Thymus (tissue), 11 donors: Measurements from ENCODE around the gene SP140. TPM values are rescaled to one million over a fixed set of nuclear protein-coding genes. Genes with fewer than 3 reads are reported as not detected.

Experiments used
- DNase-seq, 9 donors: peaks; one replicate each; pipeline ENCODE4 v3.0.0-alpha.2; 2013; ENCODE audit warnings: low spot score in 9 of 9, low read depth in 6 of 9, missing footprints in 1 of 9
- H3K27ac ChIP-seq, 2 donors: one replicate each; pipeline ENCODE4 v1.5.1; 2013; ENCODE audit warnings: control low read depth in 1 of 2, low read depth in 1 of 2, low read length in 1 of 2, mild to moderate bottlenecking in 1 of 2, moderate library complexity in 1 of 2
- H3K27me3 ChIP-seq, 2 donors: one replicate each; pipeline ENCODE4 v1.5.1; 2013; ENCODE audit warnings: low read length in 1 of 2; ENCODE audit not compliant: control insufficient read depth in 2 of 2, insufficient read depth in 1 of 2
- H3K36me3 ChIP-seq, 2 donors: one replicate each; pipeline ENCODE4 v1.5.1; 2013; ENCODE audit warnings: low read length in 1 of 2, mild to moderate bottlenecking in 1 of 2, moderate library complexity in 1 of 2; ENCODE audit not compliant: control insufficient read depth in 2 of 2, insufficient read depth in 2 of 2
- H3K4me1 ChIP-seq, 2 donors: one replicate each; pipeline ENCODE4 v1.5.1; 2013; ENCODE audit warnings: low read length in 2 of 2; ENCODE audit not compliant: control insufficient read depth in 2 of 2, insufficient read depth in 2 of 2
- H3K4me3 ChIP-seq, 2 donors: one replicate each; pipeline ENCODE4 v1.5.1; 2013; ENCODE audit warnings: low read length in 2 of 2, control low read depth in 1 of 2, mild to moderate bottlenecking in 1 of 2
- H3K9me3 ChIP-seq, 2 donors: one replicate each; pipeline ENCODE4 v1.5.1; 2013; ENCODE audit warnings: low read length in 1 of 2, mild to moderate bottlenecking in 1 of 2; ENCODE audit not compliant: control insufficient read depth in 2 of 2, insufficient read depth in 1 of 2
- WGBS: extraction: QIAGEN DNeasy Blood & Tissue Kit; methylation state at CpG from one replicate; pipeline ENCODE4 v1.1.7; 2013; 5-methylcytosine and 5-hydroxymethylcytosine counted together
- polyA plus RNA-seq: library from polyadenylated mRNA; stranded (reverse); fragments of 200-250 nt; gene quantifications from one replicate; pipeline ENCODE4 v1.2.3, GENCODE V29; 2013
- total RNA-seq: library from RNA; stranded (reverse); fragments of 120-200 nt; gene quantifications from one replicate; pipeline ENCODE4 v1.2.4, GENCODE V29; 2013
- donor health status: healthy.

Gene SP140
- total and polyA plus RNA-seq, 2 donors = 6.6 to 10.5 TPM

DNA sequence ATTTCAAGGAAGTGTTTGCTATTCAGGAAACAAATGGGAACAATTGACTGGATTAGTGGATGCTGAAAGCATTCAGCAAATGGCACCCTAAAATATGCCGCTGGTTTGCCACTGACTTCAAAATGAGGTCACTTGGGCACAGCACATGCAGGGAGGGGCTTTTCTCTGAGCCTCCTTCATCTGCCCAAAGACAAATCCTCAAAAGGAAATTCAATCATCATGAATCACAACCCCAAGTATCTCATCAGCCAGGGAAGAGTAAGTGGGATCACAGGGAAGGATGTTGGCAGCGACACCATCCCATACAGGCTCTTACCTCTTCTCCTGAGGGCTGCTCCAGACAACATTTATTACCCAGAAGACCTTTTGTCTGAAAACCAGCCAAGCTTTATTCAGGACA lies 87.1 kb downstream of the SP140 start:
- Histone ChIP-seq H3K27me3 (no peaks in the 10 kb centered on the region), H3K36me3 (no peaks in the 10 kb centered on the region), H3K9me3 (no peaks in the 10 kb centered on the region), H3K27ac (no peak overlapping the region), H3K4me3 (no peak overlapping the region), H3K4me1 (peaks cover 1 to 5% of the 10 kb centered on the region in 2 donors)
- DNase-seq = no peak
- 100% methylated on average over 2 of the region's 2 CpGs for WGBS

DNA sequence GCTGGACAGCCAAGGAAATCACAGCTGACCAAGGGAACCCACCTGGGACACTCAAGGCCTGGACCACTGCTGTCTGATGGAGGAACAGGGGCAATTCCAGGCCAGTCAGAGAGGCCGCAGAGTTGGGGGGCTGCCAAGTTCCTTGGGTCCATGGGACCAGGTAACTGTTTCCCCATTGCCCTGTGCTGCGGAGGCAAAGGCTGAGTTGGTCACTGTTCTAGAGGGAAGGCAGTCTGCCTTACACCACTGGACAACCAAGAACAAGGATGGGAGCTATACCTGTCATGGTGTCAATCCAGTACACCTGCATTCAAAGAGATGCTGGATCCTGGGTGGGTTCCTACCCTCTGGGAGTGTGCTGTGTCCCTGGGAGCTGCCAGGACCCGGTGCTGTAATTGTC lies 91.8 kb downstream of the SP140 start:
- peaks cover 0 to 3% of the 10 kb centered on the region in 2 donors for H3K9me3 ChIP-seq

DNA sequence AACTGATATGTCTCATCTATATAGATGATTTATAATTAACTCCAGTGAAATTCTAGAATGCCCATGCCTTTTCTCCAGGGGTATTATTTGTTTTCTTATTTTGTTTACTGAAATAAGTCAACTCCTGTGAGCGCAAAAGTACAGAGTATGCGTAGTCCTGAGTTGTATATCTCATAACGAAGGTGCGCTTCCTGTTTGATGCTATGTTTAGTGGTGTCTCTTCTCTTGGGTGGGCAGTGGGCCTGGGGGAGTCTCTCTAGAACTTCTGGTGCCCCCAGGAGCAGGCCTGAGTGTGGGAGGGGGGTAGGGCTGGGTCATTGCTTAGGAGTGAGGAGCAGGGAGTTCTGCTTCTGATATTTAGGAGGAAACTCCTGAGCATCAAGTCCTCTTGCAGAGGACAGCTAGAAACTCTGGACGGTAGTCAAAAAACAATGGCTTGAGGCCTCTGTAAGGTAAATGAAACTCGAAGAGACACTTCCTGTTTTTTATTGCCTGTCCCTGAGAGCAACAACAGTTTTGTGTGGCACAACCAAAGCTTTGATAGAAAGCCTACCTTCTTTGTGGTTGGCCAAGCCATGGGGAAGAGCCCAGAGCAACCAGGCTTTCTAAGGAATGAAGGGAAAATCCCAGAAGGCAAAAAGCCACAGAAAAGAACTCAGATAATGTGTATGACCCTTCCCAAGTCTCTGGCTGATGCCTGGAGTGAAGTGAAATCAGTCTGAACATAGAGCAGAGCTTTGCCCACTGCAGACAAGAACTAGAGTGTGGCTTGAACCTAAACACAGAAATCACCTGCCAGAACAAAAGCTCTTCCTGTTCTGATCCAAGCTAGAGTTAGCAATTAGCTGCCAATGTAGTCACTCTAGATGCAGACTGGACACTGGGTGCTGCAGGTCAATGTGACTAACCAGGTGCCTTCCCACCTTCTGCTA lies 92.9 kb downstream of the SP140 start:
- H3K4me3 ChIP-seq = peak overlapping the region in 1 of 2 donors; percentile 6
- H3K36me3 ChIP-seq = no peaks in the 10 kb centered on the region
- H3K27me3 ChIP-seq = no peaks in the 10 kb centered on the region
- peaks cover 33 to 38% of the 10 kb centered on the region in 2 donors for H3K4me1 ChIP-seq
- peak overlapping the region; percentile 51 to 85 for H3K27ac ChIP-seq
- DNase-seq = peak in 6 of 9 donors; percentile 8 to 34 (median 16)
- peaks cover 0 to 10% of the 10 kb centered on the region in 2 donors for H3K9me3 ChIP-seq
- 53% methylated on average over 6 of the region's 6 CpGs for WGBS

More for the DNA sequence above, 91.8 kb downstream of the SP140 start:
- Histone ChIP-seq H3K36me3 (no peaks in the 10 kb centered on the region), H3K27me3 (no peaks in the 10 kb centered on the region), H3K4me1 (peaks cover 33 to 38% of the 10 kb centered on the region in 2 donors), H3K4me3 (no peak overlapping the region), H3K27ac (peak overlapping the region in 1 of 2 donors; percentile 89)
- DNase-seq = no peak
- over 99% methylated on average over 3 of the region's 3 CpGs for whole genome bisulfite sequencing

DNA sequence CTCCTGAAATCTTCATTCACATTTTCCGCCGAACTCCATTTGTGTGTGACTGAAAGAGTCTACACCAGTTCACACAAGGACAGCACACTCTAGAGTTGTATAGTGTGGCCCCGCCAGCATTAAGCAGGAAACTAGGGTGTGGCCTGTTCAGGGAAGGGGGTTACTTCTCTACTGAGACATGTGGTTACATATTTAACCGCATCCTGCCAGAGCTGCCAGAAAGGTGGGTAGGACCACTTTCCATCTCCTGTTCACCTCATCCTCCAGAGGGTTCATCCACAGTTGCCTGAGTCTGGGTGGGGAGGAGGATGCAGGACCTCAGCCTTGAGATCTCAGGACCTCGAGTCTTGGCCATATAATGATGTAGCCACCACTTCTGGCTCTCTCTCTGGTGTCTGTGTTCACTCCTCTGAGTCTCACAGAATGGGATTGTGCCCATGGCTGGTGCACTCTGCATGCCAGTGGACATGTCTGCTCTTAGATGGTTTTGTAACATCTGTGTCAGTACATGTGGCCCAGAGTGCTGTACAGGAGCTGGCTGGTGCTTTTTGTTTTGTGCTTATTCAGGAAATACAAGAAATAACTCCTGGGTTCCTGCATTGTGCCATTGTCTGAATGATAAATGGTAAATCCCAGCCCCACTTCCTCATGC lies 93.8 kb downstream of the SP140 start:
- peaks cover 0 to 10% of the 10 kb centered on the region in 2 donors for H3K9me3 ChIP-seq
- DNase-seq = peak; percentile 50 to 93 (median 66)
- peak overlapping the region in 1 of 2 donors; percentile 6 for H3K4me3 ChIP-seq
- WGBS = 8% methylated on average over 5 of the region's 5 CpGs
- peak overlapping the region; percentile 51 to 85 for H3K27ac ChIP-seq
- no peaks in the 10 kb centered on the region for H3K27me3 ChIP-seq
- H3K36me3 ChIP-seq = no peaks in the 10 kb centered on the region
- H3K4me1 ChIP-seq = peaks cover 33 to 38% of the 10 kb centered on the region in 2 donors

DNA sequence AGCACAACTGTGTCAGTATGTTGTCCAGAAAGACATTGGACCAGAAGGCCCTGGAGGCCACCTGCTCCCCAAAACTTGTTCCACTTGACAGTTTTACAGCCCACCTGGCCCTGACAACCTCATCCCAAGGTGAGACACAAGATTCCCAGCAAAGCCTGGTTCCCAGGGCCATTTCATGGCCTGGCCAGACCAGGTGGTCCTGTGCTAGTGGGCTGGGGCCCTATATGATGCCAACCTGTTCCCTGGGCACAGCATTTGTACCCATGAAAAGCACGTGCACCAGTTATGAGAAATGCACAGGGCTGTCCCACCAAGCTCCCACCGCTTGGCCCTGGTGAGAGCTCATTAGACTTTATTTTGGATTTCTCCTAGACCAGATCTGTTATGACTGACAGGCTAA lies 95.5 kb downstream of the SP140 start:
- WGBS = 96% methylated on average over 2 of the region's 2 CpGs
- no peak for DNase-seq
- Histone ChIP-seq H3K9me3 (peaks cover 0 to 10% of the 10 kb centered on the region in 2 donors), H3K4me3 (no peak overlapping the region), H3K27me3 (no peaks in the 10 kb centered on the region), H3K36me3 (no peaks in the 10 kb centered on the region), H3K27ac (peak overlapping the region in 1 of 2 donors; percentile 54), H3K4me1 (peaks cover 33 to 38% of the 10 kb centered on the region in 2 donors)

DNA sequence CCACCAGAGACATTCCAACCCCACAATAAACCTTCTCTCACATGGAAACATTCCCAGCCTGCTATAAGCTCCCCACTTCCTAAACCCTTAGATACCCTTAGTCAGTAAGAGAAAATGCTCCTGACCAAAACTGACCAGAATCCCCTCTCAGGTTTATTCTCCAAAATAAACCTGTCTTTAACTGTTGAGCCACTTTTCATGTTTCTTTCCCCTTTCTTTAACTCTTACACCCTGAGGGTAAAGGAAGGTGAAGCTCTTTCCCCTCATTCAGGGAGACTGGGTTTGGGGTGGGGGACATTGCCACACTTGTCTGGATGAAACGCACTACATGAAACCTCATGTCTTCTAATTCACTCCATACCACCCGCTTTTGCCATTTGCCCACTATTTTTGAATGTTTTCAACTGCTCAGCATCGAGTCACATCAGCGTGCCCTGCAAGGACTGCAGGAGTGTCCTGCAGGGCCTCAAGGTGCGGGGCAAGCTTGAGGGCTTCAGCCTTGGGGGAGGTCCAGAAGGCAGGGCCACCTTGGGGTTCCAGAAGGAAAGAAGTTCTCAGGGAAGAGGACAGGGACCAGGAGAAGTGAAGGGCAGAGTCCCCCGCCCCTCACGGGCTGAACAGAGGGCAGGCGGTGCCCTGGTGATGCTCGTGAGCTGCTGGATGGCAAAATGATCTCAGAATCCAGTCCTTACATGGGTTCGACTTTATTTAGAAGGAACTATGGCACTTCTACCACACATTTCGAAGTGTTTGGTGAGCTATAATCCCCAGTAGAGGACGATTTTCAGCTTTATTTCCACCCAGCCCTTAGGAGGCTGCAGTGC lies 97.2 kb downstream of the SP140 start:
- Histone ChIP-seq H3K27ac (no peak overlapping the region), H3K9me3 (peaks cover 0 to 14% of the 10 kb centered on the region in 2 donors), H3K4me3 (no peak overlapping the region), H3K27me3 (no peaks in the 10 kb centered on the region), H3K4me1 (peaks cover 37% of the 10 kb centered on the region in 2 donors), H3K36me3 (no peaks in the 10 kb centered on the region)
- no peak for DNase-seq
- WGBS = 96% methylated on average over 12 of the region's 12 CpGs

DNA sequence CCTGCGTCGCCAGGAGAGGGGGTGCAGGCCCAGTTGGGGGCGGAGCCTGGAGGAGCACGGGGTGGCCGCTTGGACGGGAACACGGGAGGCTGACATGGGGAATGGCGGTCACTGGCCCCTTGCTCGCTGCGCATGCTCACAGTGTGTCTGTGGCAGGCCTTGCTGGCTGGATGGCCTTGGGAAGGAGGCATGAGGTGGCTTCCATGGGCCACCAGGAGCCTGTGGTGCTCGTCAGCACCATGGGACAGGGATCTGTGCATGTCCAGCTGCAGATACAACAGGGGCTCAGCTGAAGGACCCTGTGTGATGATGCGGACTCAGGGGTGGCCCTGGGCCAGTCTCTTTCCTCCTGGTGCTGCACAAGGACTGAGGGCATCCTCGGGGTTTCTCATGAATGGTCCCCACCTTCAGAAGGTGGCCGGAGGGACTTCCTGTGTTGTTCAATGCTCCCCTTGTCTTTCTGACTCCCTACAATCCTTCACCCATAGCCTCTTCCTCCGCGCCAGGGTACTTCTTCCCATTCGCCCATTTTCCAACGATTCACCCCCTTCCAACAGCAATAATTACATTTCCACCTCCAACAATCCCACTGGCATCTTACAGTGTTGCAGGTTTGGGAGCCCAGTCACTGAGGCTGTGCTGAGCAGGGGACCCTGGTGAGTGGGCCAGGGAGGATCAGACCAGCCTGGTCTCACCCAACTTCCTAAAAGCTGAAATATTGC lies 98.0 kb downstream of the SP140 start:
- 96% methylated on average over 18 of the region's 18 CpGs for WGBS
- Histone ChIP-seq H3K36me3 (no peaks in the 10 kb centered on the region), H3K4me3 (no peak overlapping the region), H3K4me1 (peaks cover 29 to 33% of the 10 kb centered on the region in 2 donors), H3K27me3 (no peaks in the 10 kb centered on the region), H3K27ac (no peak overlapping the region), H3K9me3 (peaks cover 0 to 14% of the 10 kb centered on the region in 2 donors)
- no peak for DNase-seq

DNA sequence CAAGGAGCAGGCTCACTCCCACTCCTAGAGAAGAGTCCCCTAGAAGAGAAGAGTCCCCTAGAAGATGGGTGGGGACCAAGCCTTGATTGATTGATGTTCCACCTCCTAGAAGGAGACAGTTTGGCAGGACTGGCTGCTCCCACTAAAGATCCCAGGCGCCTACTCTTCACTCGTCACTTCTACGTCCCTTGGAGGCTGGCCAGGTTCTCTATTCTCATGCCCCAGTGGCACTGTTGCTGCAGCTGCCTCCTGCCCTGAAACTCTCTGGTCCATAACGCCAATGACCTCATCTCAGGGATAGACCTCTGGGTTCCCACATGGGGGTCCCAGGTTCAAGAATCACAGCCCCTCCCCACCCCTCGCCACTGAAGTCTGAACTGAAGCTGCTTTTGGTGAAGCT lies 99.0 kb downstream of the SP140 start:
- H3K4me3 ChIP-seq = no peak overlapping the region
- DNase-seq = no peak
- peaks cover 0 to 14% of the 10 kb centered on the region in 2 donors for H3K9me3 ChIP-seq
- H3K27me3 ChIP-seq = no peaks in the 10 kb centered on the region
- H3K4me1 ChIP-seq = peaks cover 20 to 27% of the 10 kb centered on the region in 2 donors
- H3K27ac ChIP-seq = no peak overlapping the region
- WGBS = 97% methylated on average over 5 of the region's 5 CpGs
- H3K36me3 ChIP-seq = no peaks in the 10 kb centered on the region
